ENCODE measurements around the gene CCL22.

DNA sequence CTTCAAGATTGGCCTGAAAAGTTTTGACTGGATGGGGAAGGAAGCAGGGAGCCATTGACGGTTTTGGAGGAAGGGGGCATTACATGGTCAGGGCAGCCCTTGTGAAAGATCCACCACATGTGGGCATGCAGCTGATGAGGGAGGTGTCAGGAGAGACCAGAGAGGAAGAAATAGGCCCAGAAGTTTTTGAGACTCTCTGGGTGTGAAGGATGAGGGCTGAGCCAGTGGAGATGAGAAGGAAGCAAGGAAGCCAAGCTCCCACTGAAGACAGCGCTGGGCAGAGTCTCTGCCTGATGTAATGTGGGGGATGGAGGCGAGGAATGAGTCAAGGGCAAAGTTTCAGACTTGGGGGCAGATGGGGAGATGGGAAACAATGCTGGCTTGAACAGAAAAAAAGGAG is 46.5 kb downstream of the CCL22 start:
- no peak for TF ChIP-seq POLR2A (IDR thresholded peaks at IDR 0.05)
- TF ChIP-seq, protein P1, sequence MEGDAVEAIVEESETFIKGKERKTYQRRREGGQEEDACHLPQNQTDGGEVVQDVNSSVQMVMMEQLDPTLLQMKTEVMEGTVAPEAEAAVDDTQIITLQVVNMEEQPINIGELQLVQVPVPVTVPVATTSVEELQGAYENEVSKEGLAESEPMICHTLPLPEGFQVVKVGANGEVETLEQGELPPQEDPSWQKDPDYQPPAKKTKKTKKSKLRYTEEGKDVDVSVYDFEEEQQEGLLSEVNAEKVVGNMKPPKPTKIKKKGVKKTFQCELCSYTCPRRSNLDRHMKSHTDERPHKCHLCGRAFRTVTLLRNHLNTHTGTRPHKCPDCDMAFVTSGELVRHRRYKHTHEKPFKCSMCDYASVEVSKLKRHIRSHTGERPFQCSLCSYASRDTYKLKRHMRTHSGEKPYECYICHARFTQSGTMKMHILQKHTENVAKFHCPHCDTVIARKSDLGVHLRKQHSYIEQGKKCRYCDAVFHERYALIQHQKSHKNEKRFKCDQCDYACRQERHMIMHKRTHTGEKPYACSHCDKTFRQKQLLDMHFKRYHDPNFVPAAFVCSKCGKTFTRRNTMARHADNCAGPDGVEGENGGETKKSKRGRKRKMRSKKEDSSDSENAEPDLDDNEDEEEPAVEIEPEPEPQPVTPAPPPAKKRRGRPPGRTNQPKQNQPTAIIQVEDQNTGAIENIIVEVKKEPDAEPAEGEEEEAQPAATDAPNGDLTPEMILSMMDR (IDR thresholded peaks at IDR 0.05) = no peak
